PFSK-1 (cell line): ENCODE measurements around the gene FFAR3.

Experiments
- POLR2AphosphoS5 ChIP-seq: IDR thresholded peaks from 2 replicates; pipeline ENCODE4 v1.6.1; 2012; ENCODE audit warnings: low read depth, mild to moderate bottlenecking, control low read depth, low read length, moderate library complexity
- REST ChIP-seq, 2 experiments: IDR thresholded peaks; 2 replicates each; pipeline versions ENCODE4 v1.6.1 to v1.8.0; 2011 to 2012; ENCODE audit warnings: low read depth in 2 of 2, low read length in 2 of 2, control low read depth in 1 of 2, inconsistent platforms in 1 of 2, mild to moderate bottlenecking in 1 of 2, moderate library complexity in 1 of 2; ENCODE audit not compliant: insufficient read depth in 1 of 2
- SIN3A ChIP-seq: IDR thresholded peaks from 2 replicates; pipeline ENCODE4 v1.6.1; 2012; ENCODE audit warnings: mild to moderate bottlenecking, low read length, moderate library complexity, borderline replicate concordance; ENCODE audit not compliant: insufficient read depth
- TAF1 ChIP-seq: IDR thresholded peaks from 2 replicates; pipeline ENCODE4 v1.6.1; 2012; ENCODE audit warnings: low read length, control low read depth, borderline replicate concordance; ENCODE audit not compliant: insufficient read depth

DNA sequence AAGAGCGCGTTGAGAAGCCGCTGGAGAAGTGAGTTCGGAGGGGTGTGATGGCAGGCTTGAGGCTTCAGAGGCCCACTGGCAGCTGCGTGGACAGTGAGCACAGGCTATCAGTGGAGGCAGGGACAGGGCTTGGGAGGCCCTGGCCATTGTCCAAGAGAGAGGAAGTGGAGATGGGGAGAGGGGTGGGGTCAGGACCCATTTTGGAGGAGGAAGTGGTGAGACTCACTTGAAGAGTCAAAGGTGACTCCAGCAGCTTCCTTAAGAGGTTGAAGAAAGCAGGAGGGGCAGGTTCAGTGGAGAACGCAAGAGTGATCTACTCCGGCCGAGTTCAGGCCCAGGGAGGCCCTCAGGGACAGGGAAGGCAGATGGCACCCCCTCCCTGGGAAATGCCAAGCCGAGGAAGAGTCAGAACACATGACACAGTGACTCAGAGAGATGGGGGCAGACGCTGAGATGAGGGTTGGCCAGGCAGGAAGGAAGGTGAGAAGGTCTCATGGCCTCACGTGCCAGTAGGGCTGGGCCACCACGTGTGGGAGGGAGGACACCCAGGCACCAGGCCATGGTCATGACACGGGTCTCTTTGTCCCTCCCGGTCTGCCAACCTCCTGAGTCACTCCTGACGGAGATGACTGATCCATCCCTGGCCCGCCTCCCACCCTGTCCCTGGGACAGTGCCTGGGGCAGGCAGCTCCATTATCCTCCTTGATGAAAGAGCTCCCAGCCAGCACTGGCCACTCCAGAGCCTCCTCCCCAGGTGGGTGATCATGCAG, 39.4 kb upstream of the FFAR3 start:
- no peak for TF ChIP-seq SIN3A
- TF ChIP-seq TAF1: no peak
- no peak for TF ChIP-seq POLR2AphosphoS5
- no peak for TF ChIP-seq REST (IDR thresholded peaks at IDR 0.05; ENCODE audit: insufficient read depth in 1 of 2, low read depth in 2 of 2, low read length in 2 of 2)
